HG03342 (cell line): ENCODE data around the gene MAP4K4.

Experiments
- ATAC-seq: cut with Tn5 transposase; IDR thresholded peaks from one replicate; pipeline ENCODE4 v1.9.1; 2021; ENCODE audit warnings: mild to moderate bottlenecking, moderate library complexity; ENCODE audit not compliant: unreplicated experiment

MAP4K4 gene

DNA sequence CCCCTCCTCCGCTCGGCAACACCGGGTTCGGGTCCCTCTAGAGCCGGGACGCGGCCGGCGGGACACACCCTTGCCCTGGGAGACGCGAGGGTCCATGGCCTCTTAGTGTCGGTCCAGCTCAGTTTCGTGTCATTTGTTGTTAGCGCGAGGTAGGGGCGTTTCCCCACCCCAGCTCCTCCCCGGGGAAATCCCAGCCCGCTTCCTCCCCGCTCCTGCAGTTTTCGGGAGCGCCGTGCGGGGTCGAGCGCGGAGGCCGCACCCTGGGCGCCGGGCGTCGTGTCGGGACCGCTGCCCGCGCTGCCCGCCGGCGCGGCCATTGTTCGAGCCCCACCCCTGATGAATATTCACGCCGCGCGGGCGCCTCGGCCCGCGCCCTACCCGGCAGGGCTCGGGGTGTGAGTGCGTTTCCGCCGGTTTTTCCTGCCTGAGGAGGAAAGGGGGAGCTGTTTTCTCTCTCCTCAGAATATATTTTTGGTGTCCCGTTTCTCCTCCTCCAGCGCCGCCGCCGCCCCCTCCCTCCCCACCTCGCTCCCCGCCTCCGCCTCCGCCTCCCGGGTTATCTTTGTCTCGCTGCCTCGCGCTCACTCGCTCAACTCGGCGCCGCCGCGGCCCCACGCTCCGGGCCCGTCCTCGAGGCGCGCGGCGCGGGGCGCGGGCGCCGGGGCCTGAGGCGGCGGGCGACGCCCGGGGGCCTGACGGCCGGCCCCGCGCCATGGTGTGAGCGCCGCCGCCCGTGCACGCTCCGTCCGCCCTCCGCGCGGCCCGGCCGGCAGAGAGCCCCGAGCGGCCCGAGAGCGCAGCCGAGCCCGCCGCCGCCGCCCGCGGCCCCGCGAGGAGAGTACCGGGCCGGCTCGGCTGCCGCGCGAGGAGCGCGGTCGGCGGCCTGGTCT is at the start of gene MAP4K4:
TSS of gene MAP4K4 (plus strand) at position 584 of the 890 bp plus-strand sequence. CDS start 374 bp downstream, outside the sequence.
- peak; percentile 45 for ATAC-seq

DNA sequence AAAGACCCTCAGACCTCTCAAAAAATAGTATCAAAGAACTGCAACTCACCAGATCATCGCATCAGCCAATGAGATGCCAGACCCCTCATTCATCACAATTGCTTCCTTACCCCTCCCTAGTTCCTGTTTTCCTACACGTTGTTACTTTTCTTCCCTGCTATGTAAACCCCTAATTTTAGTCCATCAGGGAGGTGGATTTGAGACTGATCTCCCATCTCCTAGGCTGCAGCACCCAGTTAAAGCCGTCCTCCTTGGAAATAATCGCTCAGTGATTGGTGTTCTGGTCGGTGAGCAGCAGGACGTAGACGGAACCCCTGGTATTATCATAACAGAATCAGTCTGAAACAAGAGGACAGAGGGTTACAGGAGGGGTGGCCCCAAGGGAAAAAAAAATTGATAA is 44.0 kb upstream of the MAP4K4 start:
- ATAC-seq, result no peak

GRCh38 chr2:101655702-101656422 is 41.6 kb upstream of the MAP4K4 start:
- ATAC-seq, result no peak

DNA sequence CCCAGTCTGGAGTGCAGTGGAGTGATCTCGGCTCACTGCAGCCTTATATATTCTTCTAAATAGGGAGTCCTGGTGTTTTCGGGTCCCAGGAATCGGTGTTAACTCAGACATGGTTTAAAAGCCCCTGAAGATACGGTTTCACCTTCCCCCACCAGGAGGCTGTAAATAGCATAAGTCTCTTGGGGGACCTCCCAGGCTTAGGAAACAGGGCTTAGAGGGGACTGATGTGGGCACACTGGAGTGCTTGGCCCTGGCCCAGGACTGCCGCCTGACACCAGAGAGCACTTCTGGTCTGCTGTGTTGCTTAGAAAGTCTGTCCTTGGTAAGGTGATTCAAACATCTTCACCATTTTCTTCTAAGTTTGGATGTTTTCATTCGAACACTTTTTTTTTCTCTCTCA is 39.7 kb upstream of the MAP4K4 start:
- no peak for ATAC-seq

DNA sequence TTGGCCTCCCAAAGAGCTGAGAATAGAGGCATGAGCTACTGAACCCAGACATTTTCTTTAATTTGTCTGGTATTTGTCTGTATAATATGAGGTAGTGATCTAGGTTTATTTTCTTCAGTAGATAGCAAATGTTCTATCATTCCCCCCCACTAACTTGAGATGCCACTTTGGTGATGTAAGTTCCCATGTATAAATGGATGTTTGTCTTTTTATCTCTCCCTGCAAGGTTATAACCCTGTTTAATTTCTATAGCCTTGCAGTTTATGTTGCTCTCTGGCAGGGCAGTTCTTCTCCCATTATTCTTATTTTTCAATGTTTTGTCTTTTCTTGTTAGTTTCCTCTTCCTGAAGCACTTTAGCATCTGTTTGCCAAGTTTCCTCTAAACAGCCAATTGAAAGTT is 39.1 kb upstream of the MAP4K4 start:
- no peak for ATAC-seq

GRCh38 chr2:101665312-101665711 is 32.2 kb upstream of the MAP4K4 start:
- ATAC-seq, result no peak

DNA sequence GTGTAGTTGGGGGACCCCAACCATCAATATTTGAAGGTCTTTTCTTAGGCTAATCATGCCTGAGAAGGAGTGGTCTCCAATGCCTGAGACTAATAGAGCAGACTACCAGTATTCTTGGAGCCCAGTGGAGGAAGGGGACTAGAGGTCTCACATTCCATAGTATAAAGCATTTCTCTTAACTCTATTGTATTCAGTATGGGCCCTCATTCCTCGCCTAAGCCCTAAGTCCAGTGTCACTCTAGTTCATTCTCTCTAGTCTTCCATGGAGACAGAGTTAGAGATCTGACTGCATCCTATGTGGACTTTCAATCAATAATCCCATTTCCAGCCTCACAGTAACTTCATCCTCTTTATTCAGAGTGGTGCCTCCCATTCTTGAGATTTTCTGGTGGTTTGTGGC is 29.7 kb upstream of the MAP4K4 start:
- ATAC-seq, result no peak

DNA sequence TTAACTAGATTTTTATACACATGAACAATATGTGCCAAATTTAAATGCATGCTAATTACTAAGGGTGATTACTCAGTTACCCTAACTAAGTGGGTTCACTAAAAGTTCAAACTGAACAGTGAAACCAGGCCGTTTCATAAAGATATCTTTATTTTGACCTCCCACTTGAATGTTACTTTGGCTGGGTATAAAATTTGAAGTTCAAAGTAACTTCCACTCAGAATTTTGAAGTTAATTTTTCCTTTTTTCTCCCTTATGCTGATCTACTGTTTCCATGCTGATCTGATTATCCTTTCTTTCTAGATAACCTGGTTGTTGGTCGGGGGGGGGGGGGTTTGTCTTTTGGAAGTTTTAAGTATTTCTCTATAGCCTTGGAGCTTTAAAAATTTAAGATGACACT is 25.5 kb upstream of the MAP4K4 start:
- ATAC-seq, result no peak

GRCh38 chr2:101673920-101674319 is 23.6 kb upstream of the MAP4K4 start:
- ATAC-seq, result no peak

- no peak for ATAC-seq
These were observed 22.0 kb upstream of the MAP4K4 start for GRCh38 chr2:101675512-101675911.

DNA sequence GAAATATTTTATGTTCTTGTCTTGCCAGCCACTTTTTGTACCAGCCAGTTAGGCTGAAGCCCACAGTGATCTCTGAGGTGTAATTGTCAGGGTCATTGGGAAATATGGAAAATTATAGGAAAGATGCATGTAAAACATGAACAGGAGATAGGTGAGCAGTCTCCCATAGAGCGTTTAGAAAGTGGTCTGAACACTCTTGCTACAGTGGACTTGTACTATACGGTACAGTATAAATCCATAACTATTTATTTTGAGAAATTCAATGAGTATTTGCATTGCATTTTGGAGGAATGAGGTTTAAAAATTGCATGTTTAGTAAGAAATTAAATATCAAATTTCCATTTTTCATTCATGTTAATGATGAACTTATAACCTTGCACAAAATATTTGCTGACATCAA is 20.8 kb upstream of the MAP4K4 start:
- ATAC-seq, result no peak

GRCh38 chr2:101677658-101678057 is 19.8 kb upstream of the MAP4K4 start:
- no peak for ATAC-seq

GRCh38 chr2:101678379-101678778 is 19.1 kb upstream of the MAP4K4 start:
- no peak for ATAC-seq

DNA sequence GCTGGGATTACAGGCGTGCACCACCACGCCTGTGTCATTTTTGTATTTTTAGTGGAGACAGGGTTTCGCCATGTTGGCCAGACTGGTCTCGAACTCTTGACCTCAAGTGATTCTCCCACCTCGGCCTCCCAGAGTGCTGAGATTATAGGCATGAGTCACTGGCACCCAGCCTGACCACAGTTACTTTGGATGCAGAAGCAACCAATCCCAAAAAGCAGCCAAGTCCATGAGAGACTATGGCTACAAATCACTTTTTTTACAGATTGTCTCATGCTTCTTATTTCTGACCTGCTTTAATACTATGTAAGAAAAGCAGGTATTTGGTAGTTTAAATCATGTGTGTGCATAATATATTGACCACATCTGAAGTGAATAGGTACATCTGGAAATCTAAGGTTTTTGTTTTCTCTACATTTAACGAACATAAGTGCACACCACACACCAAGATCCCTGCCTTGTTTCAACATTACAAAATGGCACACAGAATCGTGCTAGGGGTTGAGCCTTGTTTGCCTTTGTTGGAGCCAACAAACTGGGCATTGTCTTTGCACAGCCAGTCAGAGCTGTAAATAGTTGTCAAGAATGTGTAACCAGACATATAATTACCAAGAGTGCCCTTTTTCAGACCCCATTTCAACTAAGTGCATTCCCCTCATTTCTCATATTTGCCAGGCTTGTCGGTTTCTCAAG is 18.3 kb upstream of the MAP4K4 start:
- ATAC-seq, result no peak

- no peak for ATAC-seq
These were observed 17.6 kb upstream of the MAP4K4 start for GRCh38 chr2:101679801-101680487.

- ATAC-seq, result no peak
These were observed 15.2 kb upstream of the MAP4K4 start for GRCh38 chr2:101682311-101682710.

GRCh38 chr2:101684313-101684712 is 13.2 kb upstream of the MAP4K4 start:
- ATAC-seq, result no peak

DNA sequence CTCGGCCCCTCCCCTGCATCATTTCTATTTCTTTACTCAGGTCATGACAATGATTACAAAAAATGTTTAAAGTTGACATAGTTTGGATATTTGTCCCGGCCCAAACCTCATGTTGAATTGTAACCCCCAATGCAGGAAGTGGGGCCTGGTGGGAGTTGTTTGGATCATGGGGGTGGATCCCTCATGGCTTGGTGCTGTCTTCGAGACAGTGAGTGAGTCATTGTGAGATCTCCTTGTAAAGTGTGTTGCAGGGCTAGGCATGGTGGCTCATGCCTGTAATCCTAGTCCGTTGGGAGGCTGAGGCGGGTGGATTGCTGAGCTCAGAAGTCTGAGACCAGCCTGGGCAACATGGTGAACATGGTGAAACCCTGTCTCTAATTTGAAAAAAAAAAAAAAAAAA is 9.2 kb upstream of the MAP4K4 start:
- no peak for ATAC-seq

DNA sequence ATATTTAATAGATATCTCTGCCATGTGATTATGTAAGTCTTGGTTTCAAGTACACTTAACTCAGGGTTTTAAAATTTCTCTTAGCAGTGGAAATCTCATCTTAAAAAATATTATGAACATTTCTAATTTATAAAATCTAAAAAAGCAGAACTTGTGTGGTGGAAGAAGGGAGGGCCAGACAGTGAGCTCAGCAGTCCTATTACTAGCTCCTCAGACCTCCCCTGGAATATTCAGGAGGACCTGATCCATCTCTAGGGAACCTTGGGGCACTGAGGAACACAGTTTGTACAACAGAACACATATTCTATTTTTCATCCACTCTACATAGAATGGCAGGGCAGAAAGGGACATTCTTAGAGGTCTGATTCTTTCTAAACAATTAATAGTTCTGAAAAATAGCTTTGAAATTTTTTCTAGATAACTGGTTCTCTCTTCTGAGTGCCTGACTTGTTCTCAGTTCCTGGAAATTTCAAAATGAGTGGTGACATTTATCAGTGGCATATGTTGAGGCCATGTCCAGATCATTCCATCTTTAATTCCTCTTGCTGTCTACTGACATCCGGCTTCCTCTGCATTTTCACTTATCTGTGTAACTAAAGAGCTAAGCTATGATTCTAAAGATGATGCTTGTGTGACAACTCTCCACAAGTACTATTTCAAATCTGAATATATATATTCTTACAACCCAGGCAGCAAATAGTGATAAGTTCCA is 8.2 kb upstream of the MAP4K4 start:
- no peak for ATAC-seq

- no peak for ATAC-seq
These were observed 6.9 kb upstream of the MAP4K4 start for GRCh38 chr2:101690547-101691152.
